Non-pigmented ciliary epithelial cell (primary cell): Measurements from ENCODE around the gene THSD7B.
"Not testable (repeated sequence)": the region's sequence is repeated elsewhere in the genome, so short reads cannot be mapped to it uniquely, and the experiment has no call there.

ENCODE experiments used
- DNase-seq: peaks from one replicate; pipeline ENCODE4 v3.0.0-alpha.2; 2010; ENCODE audit warnings: low read depth

The THSD7B gene

GRCh38 chr2:136765256-136766072 lies at the start of gene THSD7B:
TSS of gene THSD7B (plus strand) at chr2:136765545. CDS start at chr2:136882179, 116,634 bp downstream.
- DNase-seq: no peak

DNA sequence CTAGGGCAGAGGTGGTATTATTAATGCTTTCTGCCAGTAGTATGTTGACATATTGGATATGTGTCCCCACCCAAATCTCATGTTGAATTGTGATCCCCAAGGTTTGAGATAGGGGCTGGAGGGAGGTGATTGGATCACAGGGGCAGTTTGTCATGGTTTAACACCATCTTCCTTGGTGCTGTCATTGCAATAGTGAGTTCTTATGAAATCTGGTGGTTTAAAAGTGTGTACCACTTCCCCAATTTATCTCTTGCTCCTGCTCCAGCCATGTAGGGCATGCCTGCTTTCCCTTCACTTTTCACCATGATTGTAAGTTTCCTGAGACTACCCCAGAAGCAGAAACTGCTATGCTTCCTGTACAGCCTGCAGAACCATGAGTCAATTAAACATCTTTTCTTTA lies 47.1 kb upstream of the THSD7B start:
- DNase-seq: no peak

- DNase-seq: no peak
These were observed 37.2 kb upstream of the THSD7B start for GRCh38 chr2:136727973-136728699.

GRCh38 chr2:136736236-136736635 lies 29.1 kb upstream of the THSD7B start:
- DNase-seq: no peak

DNA sequence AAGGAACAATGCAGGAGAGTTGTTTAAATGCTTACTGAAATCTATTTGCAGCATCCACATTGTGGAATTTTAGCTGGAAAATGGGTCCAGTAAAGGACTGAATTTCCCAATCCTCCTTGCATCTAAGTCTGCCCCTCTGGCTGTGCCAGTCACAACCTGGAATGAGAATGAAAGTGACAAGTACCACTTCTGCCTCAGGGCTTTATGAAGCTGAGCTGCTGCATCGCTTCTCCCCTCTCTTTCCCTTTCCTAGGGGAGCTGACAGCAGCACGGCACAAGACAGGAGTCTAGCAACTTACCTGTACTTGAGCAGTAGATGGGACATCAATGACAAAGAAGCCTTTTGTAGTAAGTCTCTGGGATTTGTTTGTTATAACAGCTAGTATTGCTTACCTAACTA lies 27.3 kb upstream of the THSD7B start:
- no peak for DNase-seq

DNA sequence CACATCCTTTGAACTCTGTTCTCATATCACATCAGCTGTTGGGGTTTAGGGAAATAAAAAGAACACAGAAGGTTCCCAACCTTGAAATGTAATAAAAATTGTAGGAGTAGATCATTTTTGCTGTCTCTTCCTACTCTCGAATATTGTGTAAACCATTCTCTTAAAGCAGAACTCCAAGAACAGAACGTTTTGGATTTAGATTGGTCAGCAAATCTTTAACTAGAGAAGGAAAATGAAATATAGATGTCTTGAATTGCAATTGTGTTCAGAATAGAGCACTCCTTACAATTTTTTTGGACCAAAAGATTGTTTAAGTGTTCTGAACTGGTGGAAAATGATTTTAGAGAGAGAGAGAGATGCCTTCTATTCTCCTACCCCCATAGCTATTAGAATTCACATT lies 23.9 kb upstream of the THSD7B start:
- DNase-seq: no peak

DNA sequence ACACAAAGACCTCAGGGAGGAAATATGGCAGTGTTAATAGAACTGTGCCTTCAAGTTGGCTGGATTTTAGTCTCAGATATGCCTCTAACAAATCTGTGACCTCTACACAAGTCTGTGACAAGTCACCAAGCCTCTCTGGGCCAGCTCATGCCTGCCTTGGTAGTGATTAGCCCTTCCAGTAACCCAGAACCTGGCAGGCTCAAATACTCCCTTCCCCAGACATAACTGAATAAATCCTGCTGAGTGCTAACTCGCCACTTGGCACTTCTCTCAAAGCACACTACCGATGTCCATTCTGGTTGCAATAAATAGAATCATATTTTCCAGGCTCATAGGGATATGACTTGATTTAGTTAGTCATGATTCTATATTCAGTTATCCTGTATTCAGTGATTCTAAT lies 15.3 kb upstream of the THSD7B start:
- DNase-seq: no peak

GRCh38 chr2:136751406-136751805 lies 13.9 kb upstream of the THSD7B start:
- DNase-seq: no peak

- DNase-seq: not testable (repeated sequence)
These were observed 6.8 kb upstream of the THSD7B start for GRCh38 chr2:136758504-136758903.

- DNase-seq: no peak
These were observed 691 bp upstream of the THSD7B start for GRCh38 chr2:136764452-136765255.

DNA sequence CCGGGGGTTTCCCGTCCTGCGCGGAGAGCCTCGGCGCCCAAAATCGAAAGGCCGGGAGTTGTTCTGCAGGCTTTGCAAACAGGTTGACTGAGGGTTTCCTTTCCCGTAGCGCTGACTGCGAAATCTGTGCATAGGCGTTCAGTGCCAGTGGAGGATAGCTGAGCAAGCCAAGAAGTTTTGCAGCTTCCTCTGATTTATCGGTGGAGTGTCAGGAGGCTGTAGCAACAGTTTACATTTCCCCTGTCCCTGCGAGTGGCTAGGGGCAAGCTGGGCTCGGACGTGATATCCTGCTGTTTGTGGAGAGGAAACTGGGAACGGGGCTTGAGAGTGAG lies 694 bp downstream of the THSD7B start:
- no peak for DNase-seq

DNA sequence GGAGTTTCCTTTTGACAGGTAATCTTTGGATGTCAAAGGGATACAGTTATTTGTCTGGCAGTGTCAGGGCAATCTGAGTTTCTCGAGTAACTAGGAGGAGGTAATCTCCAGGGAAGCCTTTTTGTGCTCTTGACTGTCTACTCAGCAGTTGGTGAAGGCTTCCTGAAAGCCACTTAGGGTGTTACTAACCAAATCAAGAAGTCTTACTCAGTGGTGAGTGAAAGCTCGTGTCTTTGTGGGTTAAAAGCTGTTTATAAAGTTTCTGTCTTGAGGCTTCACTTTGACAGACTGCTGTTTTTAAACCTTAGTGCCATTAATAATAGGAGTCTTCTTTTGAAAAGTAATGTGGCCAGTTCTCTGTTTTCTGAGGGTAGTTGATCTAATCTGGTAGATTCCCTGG lies 1.7 kb downstream of the THSD7B start:
- no peak for DNase-seq

DNA sequence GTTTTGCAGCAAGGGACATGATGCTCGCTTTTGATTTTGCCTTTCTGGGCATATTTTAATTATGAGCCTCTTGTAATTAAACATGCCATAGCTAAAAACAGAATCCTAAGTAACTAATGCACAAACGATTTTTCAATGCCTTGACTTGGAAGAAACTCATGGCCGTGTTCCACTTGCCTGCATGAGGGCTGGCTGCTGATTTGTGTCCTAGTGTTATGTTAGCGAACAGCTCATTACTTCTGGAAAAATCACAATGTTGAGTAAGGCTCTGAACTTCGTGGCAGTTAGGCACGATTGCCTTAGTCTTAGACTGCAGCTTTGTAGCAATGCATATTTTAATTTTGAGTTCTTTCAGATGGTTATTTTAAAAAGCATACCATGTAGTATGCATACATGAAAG lies 4.5 kb downstream of the THSD7B start:
- no peak for DNase-seq

DNA sequence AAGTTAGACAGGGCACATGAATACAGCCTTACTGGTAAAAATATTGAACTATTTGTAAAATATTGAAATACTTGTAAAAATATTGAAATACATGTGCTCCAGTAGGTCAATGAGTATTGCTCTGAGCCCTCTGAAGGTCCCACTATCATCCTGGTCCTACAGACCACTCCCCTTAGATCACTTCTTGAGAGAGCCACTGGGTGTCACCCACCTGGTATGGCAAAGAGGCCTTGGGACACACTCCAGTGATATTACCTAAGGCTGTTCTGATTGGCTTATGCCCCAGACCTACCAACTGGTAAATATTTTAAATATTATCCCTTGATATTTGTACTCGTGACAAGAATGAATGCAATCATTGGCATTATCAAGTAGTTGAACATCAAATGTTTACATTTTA lies 5.0 kb downstream of the THSD7B start:
- no peak for DNase-seq

DNA sequence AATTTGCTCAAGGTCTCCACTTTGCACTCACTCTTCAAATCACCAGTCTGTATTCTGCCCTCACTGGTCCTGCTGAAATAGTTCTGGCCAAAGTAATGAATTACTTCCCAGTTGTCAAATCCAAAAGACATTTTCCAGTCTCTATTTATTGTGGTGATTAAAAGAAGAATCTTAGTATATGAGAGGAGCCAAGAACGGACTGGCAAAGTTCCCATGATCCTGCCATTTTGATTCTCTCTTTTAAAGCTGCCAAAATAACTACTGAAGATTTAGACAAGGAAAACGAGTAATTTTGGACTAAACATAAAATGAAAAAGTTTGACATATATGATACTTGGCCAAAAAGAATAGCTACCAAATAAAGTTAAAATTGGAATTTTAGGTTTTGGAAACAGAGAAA lies 12.0 kb downstream of the THSD7B start:
- no peak for DNase-seq

GRCh38 chr2:136783856-136784255 lies 18.5 kb downstream of the THSD7B start:
- DNase-seq: no peak

- no peak for DNase-seq
These were observed 19.9 kb downstream of the THSD7B start for GRCh38 chr2:136785215-136785614.

GRCh38 chr2:136787970-136788369 lies 22.6 kb downstream of the THSD7B start:
- no peak for DNase-seq

- DNase-seq: no peak
These were observed 31.0 kb downstream of the THSD7B start for GRCh38 chr2:136796339-136796738.

GRCh38 chr2:136798766-136799165 lies 33.4 kb downstream of the THSD7B start:
- DNase-seq: no peak

DNA sequence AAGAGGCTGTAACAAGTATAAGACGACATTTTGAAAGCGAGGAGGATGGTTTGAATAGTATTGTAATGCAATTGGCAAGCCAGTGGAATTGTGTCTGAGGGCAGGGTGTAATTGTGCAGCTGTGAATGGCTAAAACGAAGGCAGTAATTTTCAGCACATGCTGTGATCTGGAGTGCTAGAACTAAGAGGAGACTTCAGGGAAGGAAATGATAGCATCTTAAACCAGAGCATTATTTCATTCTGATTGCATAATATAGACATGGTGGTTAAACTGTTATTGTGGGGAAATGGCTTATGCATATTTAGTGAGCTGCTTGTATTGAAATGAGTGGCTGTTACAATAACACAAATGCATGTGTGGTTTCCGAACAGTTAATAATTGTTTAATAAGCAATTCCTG lies 36.3 kb downstream of the THSD7B start:
- no peak for DNase-seq

- no peak for DNase-seq
These were observed 44.7 kb downstream of the THSD7B start for GRCh38 chr2:136809998-136810397.

- DNase-seq: no peak
These were observed 53.5 kb downstream of the THSD7B start for GRCh38 chr2:136818839-136819238.
